HepG2 (cell line): ENCODE results near the gene SYT9. TPM values are rescaled to one million over a fixed set of nuclear protein-coding genes. Genes with fewer than 3 reads are reported as not detected.

Experiments
- AKAP8 ChIP-seq: sonication (generic); formaldehyde crosslinking; IDR thresholded peaks from 2 replicates; pipeline ENCODE4 v1.5.1; 2020; ENCODE audit warnings: mild to moderate bottlenecking, missing genetic modification reagents
- EEA1 ChIP-seq: sonication (generic); formaldehyde crosslinking; IDR thresholded peaks from 2 replicates; pipeline ENCODE4 v1.5.1; 2020; ENCODE audit warnings: mild to moderate bottlenecking, missing genetic modification reagents, borderline replicate concordance
- GMEB2 ChIP-seq: IDR thresholded peaks from 2 replicates; pipeline ENCODE4 v1.6.1; 2016; ENCODE audit warnings: missing biosample characterization, missing genetic modification reagents, low read depth
- IRF2 ChIP-seq: IDR thresholded peaks from 2 replicates; pipeline ENCODE4 v1.6.1; 2018; ENCODE audit warnings: missing genetic modification reagents, missing compliant biosample characterization
- MIER2 ChIP-seq: IDR thresholded peaks from 2 replicates; pipeline ENCODE4 v1.6.1; 2016; ENCODE audit warnings: missing biosample characterization, missing genetic modification reagents
- NCOA1 ChIP-seq: sonication (generic); formaldehyde crosslinking; IDR thresholded peaks from 2 replicates; pipeline ENCODE4 v1.9.0; 2021; ENCODE audit warnings: missing genetic modification reagents
- NFE2 ChIP-seq: sonication (generic); formaldehyde crosslinking; IDR thresholded peaks from 2 replicates; pipeline ENCODE4 v1.4.0; 2020; ENCODE audit warnings: missing genetic modification reagents
- NFYB ChIP-seq: sonication (generic); formaldehyde crosslinking; IDR thresholded peaks from 2 replicates; pipeline ENCODE4 v1.4.0; 2020; ENCODE audit warnings: missing genetic modification reagents
- PCBP2 ChIP-seq: fragments of 200-400 bp; formaldehyde crosslinking; optimal IDR thresholded peaks from 2 replicates; pipeline ENCODE3; 2018; ENCODE audit warnings: low read length, low read depth; ENCODE audit not compliant: poor library complexity, severe bottlenecking
- RAD51 ChIP-seq: fragments of 450-650 bp; IDR thresholded peaks from 2 replicates; pipeline ENCODE4 v1.6.1; 2016; ENCODE audit warnings: borderline replicate concordance
- SKIL ChIP-seq: sonication (generic); formaldehyde crosslinking; IDR thresholded peaks from 2 replicates; pipeline ENCODE4 v1.8.0; 2022; ENCODE audit warnings: missing genetic modification reagents, mild to moderate bottlenecking, moderate library complexity, borderline replicate concordance
- ZBTB14 ChIP-seq: sonication (generic); formaldehyde crosslinking; IDR thresholded peaks from 2 replicates; pipeline ENCODE4 v1.4.0; 2020; ENCODE audit warnings: missing genetic modification reagents
- ZBTB25 ChIP-seq: IDR thresholded peaks from 2 replicates; pipeline ENCODE4 v1.6.1; 2018; ENCODE audit warnings: missing genetic modification reagents
- ZC3H13 ChIP-seq: sonication (generic); formaldehyde crosslinking; IDR thresholded peaks from 2 replicates; pipeline ENCODE4 v1.8.1; 2023; ENCODE audit warnings: mild to moderate bottlenecking, missing genetic modification reagents, moderate library complexity
- ZNF646 ChIP-seq: sonication (generic); formaldehyde crosslinking; IDR thresholded peaks from 2 replicates; pipeline ENCODE4 v1.9.0; 2021; ENCODE audit warnings: mild to moderate bottlenecking, missing genetic modification reagents
- ZNF788 ChIP-seq: sonication (generic); formaldehyde crosslinking; IDR thresholded peaks from 2 replicates; pipeline ENCODE4 v1.5.0; 2020; ENCODE audit warnings: mild to moderate bottlenecking, missing genetic modification reagents, borderline replicate concordance
- polyA plus RNA-seq, 8 experiments: library from polyadenylated mRNA; depleted of rRNA in 3 of 8; stranded (reverse) in 7 of 8; unstranded in 1 of 8; fragments of >200 nt; fragmentation: Illumina TruSeq in 4 of 8; extraction: Trizol in 4 of 8; gene quantifications; 2 replicates each; pipeline versions ENCODE4 v1.2.1 to v1.2.3, GENCODE V29; 2011 to 2016; ENCODE audit warnings: low read depth in 4 of 8, missing spikeins in 1 of 8, mixed read lengths in 1 of 8; ENCODE audit not compliant: insufficient read depth in 1 of 8
- total RNA-seq, 5 experiments: library from RNA; depleted of rRNA; stranded (reverse); fragments of >200 nt; fragmentation: Illumina TruSeq; extraction: Trizol; gene quantifications; 2 replicates each; pipeline ENCODE4 v1.2.3, GENCODE V29; 2016; ENCODE audit warnings: low read depth in 1 of 5

SYT9 gene
- total and polyA plus RNA-seq, 2 of the 13 experiments (the other 11 are each of a cell fraction or from before 2014, with no cell fraction given), result not detected

- TF ChIP-seq ZNF646 (CRISPR knock-in tag) (no peak), EEA1 (CRISPR knock-in tag) (no peak), IRF2 (CRISPR knock-in tag) (peak; percentile 39), AKAP8 (no peak), ZC3H13 (no peak), RAD51 (peak; percentile 51; the same call in 1 of the 2 replicates), SKIL (CRISPR knock-in tag) (peak; percentile 23; the same call in 1 of the 2 replicates), ZNF788 (CRISPR knock-in tag) (no peak; the same call in 1 of the 2 replicates), PCBP2 (no peak), GMEB2 (CRISPR knock-in tag) (no peak), NFYB (peak; percentile 52), ZBTB14 (CRISPR knock-in tag) (no peak), MIER2 (peak; percentile 19; the same call in 1 of the 2 replicates), NCOA1 (no peak), NFE2 (no peak), ZBTB25 (CRISPR knock-in tag) (peak; percentile 9; the same call in 1 of the 2 replicates)
These were observed 261.8 kb downstream of the SYT9 start, which contains the start of gene PPFIBP2 (continued) for GRCh38 chr11:7513234-7514098.
